SIG-M5 treated with dmso at 0.1 percent for 504 hours (cell line): ENCODE data around the gene FRMD8.
"Not testable (repeated sequence)": the region's sequence is repeated elsewhere in the genome, so short reads cannot be mapped to it uniquely, and the experiment has no call there.

Source experiments
- DNase-seq: peaks from one replicate; lab custom pipeline; 2025; ENCODE audit not compliant: unreplicated experiment; lab: John Stamatoyannopoulos, UW

The FRMD8 gene

DNA sequence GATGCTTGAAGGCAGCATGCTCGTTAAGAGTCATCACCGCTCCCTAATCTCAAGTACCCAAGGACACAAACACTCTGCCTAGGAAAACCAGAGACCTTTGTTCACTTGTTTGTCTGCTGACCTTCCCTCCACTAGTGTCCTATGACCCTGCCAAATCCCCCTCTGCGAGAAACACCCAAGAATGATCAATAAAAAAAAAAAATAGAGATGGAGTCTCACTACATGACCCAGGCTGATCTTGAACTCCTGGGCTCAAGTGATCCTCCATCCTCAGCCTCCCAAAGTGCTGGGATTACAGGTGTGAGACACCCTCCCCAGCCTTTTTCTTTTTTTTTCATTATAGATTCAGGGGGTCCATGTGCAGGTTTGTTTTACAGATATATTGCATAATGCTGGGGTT is 65.8 kb downstream of the FRMD8 start:
- DNase-seq = not testable (repeated sequence)

DNA sequence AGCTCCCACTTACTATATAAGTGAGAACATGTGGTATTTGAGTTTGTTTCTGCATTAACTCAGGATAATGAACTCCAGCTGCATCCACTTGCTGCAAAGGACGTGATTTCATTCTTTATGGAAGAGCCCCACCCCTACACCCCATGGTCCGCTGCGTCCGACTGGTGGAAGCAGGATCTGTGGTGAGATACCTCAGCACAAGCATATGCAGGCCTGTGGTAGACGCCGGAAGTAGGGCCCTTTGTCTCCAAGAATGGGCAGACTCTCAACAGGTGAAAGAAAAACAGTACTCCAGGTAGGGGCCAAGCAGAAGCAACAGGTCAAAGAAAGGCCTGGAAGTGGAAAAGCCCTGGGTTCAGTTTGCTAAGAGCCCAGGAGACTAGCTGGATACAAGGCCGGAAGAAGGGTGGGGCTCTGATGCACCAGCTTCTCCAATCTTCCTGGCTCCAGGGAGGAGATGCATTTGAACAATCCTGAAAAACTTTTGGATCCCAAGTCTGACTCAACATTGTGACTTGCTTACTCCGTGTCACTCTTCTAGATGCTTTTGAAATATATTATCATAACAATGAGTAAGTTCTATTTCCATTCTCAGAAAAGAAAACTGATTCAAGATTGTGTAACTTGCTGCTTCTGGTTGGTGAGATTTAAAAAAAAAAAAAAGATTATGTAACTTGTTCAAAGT is 66.5 kb downstream of the FRMD8 start:
- DNase-seq = peak; percentile 81

DNA sequence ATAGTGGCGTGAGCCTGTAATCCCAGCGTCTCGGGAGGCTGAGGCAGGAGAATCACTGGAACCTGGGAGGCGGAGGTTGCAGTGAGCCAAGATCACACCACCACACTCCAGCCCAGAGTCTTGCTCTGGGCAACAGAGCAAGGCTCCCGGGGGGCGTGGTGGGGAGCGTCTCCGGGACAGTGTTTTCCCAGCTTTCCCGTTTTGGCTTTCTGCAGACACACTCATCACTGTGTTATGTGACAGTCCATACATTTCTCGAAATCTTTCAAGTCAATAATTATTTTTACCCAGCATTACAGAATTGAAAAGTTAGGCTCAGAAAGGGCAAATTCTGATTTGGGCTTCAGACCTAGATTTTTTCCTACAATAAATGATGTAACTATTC is 67.9 kb downstream of the FRMD8 start:
- no peak for DNase-seq

DNA sequence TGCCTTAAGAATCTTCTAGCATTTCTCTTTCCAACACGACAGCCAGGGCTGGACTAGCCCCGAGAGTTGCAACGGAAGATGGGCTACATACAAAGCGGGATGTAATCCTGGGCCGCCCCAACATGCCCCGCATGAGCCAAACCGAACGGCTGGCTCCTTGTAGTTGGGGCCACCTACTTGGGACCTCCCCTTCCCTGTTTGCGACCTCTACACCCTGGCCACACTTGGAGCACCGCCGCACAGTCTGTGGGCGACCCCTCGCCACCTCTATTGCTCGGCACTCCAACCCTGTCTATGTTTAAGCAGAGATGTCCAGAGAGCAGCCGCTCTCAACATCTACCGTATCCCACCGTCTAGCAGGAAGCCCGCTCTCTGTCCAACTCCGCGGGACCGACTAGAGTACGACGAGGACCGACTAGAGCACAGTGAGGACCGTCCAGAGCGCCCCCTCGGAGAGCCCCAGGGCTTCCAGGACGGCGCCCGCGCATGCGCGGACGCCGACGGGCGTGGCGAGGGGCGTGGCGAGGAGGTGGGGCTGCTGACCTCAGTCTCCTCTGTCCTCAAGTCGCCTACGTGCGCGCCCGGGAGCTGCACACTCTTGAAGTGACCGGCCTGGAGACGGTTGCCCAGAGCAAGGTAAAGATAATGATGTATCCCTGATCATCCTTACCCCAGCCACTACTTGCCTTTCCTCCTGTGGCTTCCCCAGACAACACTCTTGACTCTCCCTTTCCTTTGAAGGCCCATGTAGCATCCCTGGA is 68.4 kb downstream of the FRMD8 start:
- DNase-seq = peak; percentile 69

DNA sequence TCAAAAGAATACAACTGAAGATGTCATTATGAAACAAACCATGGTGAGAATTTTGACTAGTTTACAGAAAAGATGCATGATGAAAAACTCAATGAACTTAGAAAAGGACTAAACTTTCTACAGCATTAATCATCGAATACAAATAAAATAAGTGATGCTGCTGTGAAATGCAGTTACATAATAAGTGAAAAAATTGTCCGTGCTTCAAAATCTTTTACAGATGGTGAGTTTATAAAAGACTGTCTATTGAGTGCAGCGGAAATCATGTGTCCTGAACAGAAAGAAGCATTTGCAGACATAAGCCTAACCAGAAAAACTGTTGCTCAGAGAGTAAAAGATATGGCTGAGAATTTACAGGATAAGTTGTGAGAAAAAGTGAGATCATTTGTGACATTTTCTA is 70.0 kb downstream of the FRMD8 start:
- no peak for DNase-seq

DNA sequence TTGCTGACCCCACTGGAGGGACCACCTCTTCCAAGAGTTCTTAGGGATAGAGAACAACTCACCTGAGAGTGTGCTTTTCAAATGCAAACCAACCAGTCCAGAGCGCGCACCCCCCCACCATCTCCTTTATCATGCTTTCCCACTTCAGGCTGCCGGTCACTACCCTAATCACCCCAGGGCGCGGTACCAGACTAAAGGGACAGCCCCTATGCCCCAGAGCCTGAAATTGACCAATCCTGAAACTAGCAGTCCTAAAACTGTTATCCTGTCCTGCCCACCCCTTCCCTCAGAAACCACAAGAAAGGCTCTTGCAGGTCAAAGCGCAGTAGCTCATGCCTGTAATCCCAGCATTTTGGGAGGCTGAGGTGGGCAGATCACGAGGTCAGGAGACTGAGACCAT is 73.1 kb downstream of the FRMD8 start:
- DNase-seq = no peak
